Myocyte (in vitro differentiated cells): Measurements from ENCODE around the gene LMF2. TPM values are rescaled to one million over a fixed set of nuclear protein-coding genes. Genes with fewer than 3 reads are reported as not detected.

ENCODE experiments used
- DNase-seq: peaks from one replicate; pipeline ENCODE4 v3.0.0-alpha.2; 2012; ENCODE audit warnings: low read depth
- total RNA-seq: library from RNA; depleted of rRNA; stranded (reverse); fragments of >200 nt; gene quantifications from 2 replicates; pipeline ENCODE4 v1.2.3, GENCODE V29; 2014

The LMF2 gene
- total RNA-seq, 1 donor from 2014 or later = 41.3 TPM

- no peak for DNase-seq
These were observed 23.9 kb downstream of the LMF2 start for GRCh38 chr22:50483556-50483955.

- DNase-seq = no peak
These were observed 24.4 kb downstream of the LMF2 start for GRCh38 chr22:50483106-50483505.

- no peak for DNase-seq
These were observed 25.1 kb downstream of the LMF2 start for GRCh38 chr22:50482107-50483074.

- no peak for DNase-seq
These were observed 25.9 kb downstream of the LMF2 start, which contains the start of gene ADM2 for GRCh38 chr22:50481440-50482106. TSS of gene ADM2 (plus strand) at chr22:50481543. CDS start at chr22:50481848, 305 bp downstream.

GRCh38 chr22:50481045-50481439 lies 26.5 kb downstream of the LMF2 start:
- no peak for DNase-seq

- no peak for DNase-seq
These were observed 27.8 kb downstream of the LMF2 start for GRCh38 chr22:50479721-50480120.

GRCh38 chr22:50477923-50478322 lies 29.6 kb downstream of the LMF2 start:
- DNase-seq = no peak

GRCh38 chr22:50476868-50477267 lies 30.6 kb downstream of the LMF2 start:
- DNase-seq = no peak

- DNase-seq = no peak
These were observed 31.9 kb downstream of the LMF2 start for GRCh38 chr22:50475652-50476002.

GRCh38 chr22:50474710-50475651 lies 32.5 kb downstream of the LMF2 start, which contains the start of gene SBF1:
TSS of gene SBF1 (minus strand) at chr22:50475035. CDS start at chr22:50474840, 195 bp downstream.
- DNase-seq = peak; percentile 91

GRCh38 chr22:50473855-50474671 lies 33.4 kb downstream of the LMF2 start:
- DNase-seq = peak; percentile 51

- no peak for DNase-seq
These were observed 34.4 kb downstream of the LMF2 start for GRCh38 chr22:50473088-50473487.

- no peak for DNase-seq
These were observed 35.5 kb downstream of the LMF2 start for GRCh38 chr22:50471962-50472361.

GRCh38 chr22:50471197-50471847 lies 36.2 kb downstream of the LMF2 start:
- no peak for DNase-seq

- DNase-seq = peak; percentile 74
These were observed 37.0 kb downstream of the LMF2 start for GRCh38 chr22:50470491-50470890.

- peak; percentile 87 for DNase-seq
These were observed 37.9 kb downstream of the LMF2 start for GRCh38 chr22:50469377-50470305.

GRCh38 chr22:50468626-50469025 lies 38.9 kb downstream of the LMF2 start:
- DNase-seq = no peak

- DNase-seq = no peak
These were observed 39.6 kb downstream of the LMF2 start for GRCh38 chr22:50467773-50468440.
